Suppressor macrophage treated with lipopolysaccharide for 1 hour (primary cell): ENCODE measurements around the gene RFFL.
A peak's percentile ranks its signal among the peaks of the same experiment; 100 is the strongest.
"Not testable (repeated sequence)": the region's sequence is repeated elsewhere in the genome, so short reads cannot be mapped to it uniquely, and the experiment has no call there.

Experiments
- DNase-seq, 3 donors: peaks; one replicate each; pipeline ENCODE4 v3.0.0-alpha.2; 2020 to 2022

RFFL gene

DNA sequence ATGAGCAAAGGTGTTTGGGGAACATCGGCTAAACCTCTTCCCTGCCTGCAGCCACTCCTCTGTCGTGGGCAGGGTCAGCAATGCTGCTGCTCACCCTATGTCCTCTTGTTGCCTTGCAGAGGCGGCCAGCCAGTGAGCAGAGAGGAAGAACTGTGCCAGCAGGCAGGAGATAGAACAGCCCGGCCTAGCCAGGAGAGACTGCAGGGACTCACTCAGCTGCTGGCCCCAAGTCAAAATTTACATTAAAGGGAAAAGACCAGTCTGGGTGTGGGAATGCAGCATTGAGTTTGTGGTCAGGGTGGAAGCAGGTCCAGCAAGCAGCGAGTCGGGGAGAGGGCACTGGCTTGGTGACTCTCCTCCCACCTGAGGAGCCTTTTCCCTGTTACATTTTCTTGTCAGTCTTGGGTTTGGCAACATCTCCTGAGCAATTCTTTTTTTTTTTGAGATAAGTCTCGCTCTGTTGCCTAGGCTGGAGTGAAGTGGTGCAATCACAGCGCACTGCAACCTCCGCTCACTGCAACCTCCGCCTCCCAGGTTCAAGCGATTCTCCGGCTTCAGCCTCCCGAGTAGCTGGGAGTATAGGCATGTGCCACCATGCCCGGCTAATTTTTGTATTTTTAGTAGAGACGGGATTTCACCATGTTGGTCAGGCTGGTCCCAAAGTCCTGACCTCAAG lies 60.5 kb downstream of the RFFL start:
- no peak for DNase-seq

DNA sequence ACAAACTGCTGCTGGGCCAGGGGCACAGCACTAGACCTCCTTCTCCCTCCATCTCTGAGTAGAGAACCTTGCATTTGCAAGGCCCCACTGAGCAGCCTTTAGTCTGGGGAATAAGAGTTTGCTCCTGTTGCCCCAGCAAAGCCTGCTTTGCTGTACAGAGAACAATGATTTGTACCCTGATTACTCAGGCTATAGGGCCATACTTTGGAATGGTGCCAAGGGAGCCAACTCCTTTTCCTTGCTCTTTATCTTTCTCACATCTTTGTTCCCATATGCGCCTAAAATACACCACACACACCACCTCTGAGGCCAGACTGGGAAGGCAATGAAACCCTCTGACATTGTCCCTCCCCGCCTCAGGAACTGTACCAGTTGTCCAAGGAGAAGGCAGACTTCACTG lies 62.0 kb downstream of the RFFL start:
- no peak for DNase-seq

DNA sequence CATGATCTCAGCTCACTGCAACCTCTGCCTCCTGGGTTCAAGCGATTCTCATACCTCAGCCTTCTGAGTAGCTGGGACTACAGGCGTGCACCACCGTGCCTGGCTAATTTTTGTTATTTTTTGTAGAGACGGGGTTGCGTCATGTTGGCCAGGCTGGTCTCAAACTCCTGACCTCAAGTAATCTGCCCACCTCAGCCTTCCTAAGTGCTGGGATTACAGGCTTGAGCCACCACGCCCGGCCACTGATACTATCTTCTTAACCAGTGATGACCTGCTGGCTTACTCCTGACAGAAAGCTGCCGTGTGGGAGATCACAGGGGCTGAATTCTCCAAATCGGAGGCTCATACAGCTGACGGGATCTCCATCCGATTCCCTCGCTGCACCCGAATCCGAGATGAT lies 62.5 kb downstream of the RFFL start:
- not testable (repeated sequence) for DNase-seq

DNA sequence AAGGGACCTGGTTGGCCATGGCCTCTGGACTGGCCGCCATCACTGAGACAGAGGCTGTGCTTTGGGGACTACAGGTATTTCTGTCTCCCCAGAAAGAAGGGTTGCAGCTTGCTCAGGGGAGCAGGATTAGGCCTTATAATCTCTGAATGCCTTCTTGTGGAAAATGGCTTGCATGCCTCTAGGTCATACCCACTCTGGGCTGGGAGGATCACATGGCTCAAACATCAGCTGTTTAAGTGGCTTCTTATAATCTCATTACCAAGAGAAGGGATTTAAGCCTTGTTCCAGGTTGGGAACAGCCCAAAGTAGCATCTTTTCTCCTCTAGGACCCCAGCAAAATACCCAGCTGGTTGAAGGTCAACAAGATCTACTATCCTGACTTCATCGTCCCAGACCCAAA lies 64.1 kb downstream of the RFFL start:
- no peak for DNase-seq

DNA sequence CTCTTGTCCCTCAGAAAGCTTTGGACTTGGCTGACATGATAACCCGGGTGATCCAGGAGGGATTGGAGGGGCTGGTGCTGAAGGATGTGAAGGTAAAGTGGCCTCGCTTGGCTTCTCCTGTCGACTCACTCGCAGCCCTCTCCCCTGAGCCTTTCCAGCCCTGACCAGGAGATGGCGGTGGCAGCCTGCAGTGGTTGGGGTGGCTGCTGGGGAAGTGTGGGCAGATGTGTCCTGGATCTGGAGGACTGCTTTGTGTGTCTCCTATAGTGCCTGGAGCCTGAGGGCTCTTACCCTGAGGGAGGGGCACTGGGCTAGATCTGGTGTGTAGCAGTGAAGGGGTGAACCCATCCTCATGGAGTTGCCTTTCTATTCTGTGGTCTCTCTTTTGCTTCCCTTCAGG lies 65.3 kb downstream of the RFFL start:
- DNase-seq = peak; percentile 76 to 89 (median 86)

DNA sequence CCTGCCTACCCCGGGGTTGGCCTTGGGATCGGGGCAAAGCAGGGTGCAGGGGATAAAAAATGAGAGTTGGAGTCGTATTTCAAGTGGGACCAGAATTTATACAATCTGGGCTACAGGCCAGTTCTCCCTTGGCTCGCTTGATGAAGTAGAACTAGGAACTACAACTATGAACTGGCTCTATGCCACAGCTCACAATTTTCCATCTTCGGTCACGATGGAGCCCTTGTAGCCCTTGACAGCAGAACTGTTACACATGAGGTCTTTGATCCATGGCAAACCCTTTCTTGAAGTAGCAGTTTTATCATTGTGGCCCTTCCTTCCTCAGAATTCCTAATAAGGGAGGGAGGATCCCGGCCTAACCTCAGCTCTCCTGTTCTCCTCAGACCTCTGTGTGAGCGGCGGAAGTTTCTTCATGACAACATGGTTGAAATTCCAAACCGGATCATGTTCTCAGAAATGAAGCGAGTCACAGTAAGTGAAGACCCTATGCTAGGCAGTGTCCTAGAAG lies 66.1 kb downstream of the RFFL start:
- no peak for DNase-seq

DNA sequence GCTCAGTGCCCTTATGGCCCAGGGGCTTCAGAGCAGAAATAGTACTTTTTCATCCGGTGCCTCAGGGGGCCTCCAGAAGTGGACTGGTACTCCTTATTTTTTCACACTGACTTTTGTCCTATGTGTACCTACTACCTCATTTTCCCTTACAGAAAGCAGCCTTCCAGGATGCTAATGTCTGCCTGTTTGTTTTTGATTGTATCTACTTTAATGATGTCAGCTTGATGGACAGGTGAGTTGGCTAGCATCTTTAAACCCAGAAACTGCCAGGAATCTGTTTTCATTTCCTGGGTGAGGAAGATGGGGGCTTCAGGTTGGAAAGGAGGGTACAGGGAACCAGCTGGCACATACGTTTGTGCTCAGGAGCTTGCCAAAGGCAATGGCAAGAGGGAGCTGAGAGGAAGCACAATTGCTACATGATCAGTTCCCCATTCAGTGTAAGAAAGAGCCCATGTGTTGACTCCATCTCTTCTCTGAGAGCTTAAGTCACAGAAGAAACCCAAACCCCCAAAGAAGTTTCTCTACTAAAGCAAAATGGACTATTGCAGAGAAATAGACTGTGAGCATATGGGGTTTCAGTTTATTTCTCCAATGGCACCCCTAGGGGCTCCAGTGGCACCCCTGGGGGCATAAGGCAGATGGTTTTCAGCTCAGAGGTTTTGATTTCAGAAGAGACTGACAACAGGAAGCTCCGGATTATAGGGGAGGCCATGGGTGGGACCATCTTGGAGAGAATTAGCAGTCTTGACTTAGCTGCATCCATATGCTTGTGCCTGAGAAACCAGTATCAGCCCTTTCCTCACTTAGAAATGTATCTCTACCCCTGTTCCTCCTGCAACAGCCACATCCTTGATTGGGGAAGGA lies 66.9 kb downstream of the RFFL start:
- peak in 1 of 3 donors; percentile 22 for DNase-seq

DNA sequence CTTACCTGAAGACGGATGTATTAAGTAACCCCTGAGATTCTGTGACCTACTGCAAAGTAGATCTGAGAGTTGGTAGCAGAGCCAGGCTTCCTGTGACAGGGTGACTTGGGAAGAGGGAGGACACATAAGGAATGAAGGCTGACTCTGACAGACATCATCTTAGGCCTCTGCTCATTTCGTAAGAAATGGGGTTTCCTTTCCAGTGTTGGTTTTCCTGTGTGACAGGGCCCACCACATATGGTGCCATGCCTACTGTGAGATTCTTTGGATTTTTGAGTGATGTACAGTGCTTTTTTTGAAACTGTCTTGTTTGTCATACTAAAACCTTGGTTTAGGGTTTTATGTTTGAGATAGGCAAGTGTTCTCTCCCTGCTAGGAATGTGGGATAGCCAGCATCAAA lies 70.5 kb downstream of the RFFL start:
- peak in 1 of 3 donors; percentile 25 for DNase-seq

DNA sequence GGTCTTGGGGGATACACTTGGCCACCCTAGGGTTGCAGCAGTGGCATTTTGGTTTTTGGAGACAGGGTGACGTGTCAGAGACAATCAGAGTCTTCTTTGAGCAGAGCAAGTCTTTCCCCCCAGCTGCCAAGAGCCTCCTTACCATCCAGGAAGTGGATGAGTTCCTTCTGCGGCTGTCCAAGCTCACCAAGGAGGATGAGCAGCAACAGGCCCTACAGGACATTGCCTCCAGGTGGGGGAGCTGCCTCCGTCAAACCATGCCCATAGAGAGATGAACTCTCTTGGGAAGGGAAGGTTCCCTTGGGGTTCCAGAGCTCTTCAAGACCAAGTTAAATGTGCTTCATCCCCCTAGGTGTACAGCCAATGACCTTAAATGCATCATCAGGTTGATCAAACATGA lies 71.9 kb downstream of the RFFL start:
- DNase-seq = no peak

DNA sequence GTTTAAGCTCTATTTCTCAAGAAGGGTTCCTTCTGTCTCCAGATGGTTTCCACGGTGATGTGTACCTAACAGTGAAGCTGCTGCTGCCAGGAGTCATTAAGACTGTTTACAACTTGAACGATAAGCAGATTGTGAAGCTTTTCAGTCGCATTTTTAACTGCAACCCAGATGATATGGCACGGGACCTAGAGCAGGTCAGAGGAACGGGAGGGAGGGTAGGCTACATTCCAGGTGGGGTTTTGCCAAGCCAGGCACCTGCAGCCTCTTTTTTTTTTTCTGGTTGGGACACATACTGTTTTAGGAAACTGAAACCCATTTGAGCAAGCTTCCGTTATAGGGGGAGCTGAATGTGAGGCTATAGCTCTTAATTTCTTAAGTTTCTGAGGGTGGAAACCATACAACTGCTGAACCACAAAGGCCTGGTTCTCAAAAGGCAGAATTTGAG lies 72.6 kb downstream of the RFFL start:
- DNase-seq = peak; percentile 34 to 48 (median 43)

DNA sequence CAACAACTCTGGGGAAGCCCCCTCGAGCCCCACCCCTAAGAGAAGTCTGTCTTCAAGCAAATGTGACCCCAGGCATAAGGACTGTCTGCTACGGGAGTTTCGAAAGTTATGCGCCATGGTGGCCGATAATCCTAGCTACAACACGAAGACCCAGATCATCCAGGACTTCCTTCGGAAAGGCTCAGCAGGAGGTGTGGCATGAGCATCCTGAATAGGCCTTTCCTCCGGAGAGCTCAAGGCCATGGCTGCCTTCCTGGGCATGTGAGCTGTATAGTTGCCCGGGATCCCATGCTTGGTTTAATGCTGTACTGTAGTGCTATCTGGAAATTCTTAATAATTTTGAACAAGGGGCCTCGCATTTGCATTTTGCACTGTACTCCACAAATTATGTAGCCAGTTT lies 74.0 kb downstream of the RFFL start:
- no peak for DNase-seq

DNA sequence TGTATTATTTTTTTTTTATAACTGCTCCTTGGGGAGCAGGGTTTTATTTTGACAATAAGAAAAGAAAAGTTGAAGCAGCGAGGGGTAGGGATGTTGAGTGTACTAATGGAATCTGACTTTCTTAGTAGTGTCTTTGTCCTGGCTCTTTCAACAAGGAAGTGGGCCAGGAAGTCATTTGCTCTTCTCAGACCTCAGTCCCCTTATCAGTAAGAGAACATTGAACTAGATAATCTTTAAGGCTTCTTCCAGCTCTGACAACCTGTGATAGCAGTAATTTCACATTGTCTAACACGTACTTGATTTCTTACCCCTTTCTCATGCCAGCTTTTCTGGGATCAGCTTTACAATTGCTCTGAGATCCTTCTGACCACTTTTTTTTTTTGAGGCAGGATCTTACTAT lies 74.9 kb downstream of the RFFL start:
- DNase-seq = no peak

DNA sequence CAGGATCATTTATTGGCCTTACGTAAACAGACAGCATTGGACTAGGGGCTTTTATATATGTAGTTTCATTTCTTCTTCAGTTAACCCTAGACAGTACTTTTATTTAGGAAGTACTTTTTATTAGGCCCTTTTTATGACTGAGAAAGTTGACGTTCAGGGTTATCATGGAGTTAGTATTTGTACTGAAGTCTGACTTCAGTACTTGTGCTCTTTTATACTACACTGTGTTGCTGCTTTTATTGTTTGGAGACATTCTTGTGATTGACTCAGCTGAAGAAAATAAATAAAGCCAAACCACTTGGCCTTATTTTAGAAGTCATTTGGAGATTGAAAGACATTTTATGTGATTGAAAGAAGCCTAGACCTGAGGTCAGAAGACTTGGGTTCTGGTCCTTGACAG lies 76.3 kb downstream of the RFFL start:
- DNase-seq = no peak

DNA sequence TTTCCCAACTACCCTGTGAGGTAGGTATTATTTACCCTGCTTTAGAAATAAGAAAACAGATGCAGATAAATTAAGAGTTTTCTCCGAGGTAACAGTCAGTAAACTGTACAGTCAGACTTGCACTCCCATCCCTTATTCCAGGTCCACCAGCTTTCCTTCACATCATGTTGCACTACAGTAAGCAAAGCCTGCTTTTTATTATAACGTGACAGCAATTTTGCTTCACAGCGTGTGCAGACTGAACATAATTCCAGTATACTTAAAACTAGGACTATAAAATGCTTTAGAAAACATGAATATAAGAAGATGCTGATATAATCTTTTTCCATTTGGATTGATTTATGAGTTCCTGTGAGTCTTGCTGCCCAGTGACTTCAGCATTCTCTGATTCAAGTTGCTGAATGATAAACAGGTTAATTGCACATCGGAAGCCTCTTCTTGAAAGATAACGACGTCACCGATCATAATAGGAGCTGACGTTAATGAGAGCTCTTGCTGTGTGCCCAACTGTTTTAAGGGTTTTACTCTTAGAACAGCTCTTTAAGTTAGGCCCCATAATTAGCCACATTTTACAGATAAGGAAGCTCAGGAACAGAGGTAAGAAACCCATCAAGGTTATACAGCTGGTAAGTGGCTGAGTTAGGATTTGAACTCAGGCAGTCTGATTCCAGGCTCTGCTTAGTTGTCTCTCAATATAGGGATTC lies 81.8 kb downstream of the RFFL start:
- peak in 2 of 3 donors; percentile 26 to 42 for DNase-seq

DNA sequence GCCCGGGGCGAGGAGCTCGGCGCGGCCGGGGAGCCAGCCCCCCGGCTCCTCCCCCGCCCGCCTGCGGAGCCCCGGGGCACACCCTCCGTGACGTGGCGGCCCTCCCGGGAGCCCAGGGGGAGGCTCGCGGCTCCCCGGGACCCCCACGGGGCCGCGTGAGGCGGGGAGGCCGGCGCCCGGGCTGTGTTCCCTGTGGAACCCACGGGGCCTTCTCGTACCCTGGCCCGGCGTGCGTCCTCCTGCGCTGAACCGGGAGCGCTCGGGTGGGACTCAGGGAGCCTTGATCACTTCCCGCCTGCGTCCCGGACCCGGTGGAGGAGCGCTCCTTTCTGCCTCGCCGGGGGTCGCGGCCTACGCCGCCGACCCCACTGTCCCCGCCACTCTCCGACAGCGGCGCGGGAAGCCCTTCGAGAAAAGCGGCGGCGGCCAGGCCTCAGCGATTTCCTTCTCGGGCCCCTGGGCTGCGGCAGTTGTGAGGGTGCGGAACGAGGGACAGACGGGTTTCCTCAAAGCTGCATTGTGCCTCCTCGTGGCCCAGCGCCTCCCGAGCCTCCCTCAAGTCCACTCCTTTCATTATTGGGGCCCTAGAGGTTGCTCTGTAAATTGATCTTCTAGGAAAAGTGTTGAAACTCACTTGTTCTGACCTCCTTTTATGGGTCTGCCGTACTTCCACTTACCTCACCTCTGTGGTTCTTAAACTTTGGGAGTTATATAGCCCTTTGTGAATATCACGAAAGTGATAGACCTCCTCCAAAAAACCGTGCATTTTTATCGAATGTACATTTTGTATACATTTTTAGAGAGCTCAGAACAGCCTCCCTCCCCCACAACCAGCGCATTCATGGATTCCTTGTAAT lies 82.6 kb downstream of the RFFL start:
- DNase-seq = peak; percentile 88 to 93 (median 89)

DNA sequence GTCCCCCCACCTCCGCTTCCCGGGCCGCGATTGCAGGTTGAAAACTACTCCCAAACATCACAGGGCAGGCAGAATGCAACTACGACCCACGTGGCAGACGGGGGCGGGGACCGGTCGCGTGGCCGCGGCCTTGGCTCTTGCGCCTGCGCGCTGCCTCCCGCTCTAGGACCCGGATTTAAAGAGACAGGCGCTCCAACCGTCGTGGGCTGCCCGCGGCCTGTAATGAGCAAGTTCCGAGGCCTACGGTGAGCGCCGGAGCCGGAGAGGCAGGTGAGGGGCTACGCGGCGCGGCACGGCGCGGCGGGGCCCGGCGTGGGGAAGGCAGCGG lies 83.2 kb downstream of the RFFL start, which contains the start of gene LIG3:
LIG3 (plus strand) TSS at position 160 of the 328 bp plus-strand sequence. CDS start 2,494 bp downstream, outside the sequence.
- DNase-seq = peak; percentile 94 to 98 (median 98)

DNA sequence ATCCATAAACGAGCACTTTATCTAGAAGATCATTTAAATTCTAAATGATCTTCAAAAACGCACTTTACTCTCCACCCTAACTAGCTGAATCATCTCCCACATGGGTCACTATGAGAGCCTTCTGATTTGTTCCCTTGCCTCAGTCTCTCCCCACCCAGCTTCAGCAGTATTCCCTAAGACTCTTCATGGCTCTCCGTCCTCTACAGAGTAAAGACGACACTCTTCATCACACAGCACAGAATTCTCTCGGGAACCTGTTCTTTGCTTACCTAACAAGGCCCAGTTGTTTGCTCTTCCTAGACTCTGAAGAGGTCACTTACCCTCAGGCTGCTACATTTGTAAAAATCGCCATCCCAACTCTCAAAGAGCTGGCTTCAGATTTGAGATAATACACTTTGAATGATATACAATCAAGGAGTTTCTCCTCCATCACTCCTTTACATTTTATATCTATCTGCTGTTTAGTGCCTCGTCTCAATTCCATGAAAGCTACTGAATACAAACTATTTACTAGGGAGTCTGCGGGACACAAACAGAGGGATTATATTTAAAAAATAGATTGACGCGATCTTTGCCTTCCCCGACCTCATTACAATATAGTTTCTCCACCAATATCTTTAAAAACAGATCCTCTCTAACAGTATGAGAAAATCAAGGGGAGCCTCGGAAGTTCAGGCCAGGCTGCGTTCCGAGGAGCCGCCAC lies 83.7 kb downstream of the RFFL start:
- no peak for DNase-seq

DNA sequence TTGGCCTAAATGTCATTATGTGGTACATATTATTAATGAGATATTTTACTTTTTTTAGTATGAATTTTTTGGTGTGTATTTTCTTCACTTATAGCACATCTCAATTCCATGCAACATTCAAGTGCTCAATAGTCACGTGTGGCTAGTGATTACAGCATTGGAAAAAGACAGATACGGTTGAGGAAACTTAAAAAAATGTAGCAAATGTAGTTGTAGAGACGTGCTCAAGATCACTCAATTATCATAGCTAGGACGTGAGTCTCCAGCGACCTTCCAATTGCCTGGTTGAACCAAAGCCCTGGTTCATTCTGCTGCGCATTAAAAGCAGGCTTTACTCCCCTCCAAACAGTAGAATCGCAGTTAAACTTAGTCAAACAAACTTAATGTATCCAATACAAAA lies 84.4 kb downstream of the RFFL start:
- no peak for DNase-seq

DNA sequence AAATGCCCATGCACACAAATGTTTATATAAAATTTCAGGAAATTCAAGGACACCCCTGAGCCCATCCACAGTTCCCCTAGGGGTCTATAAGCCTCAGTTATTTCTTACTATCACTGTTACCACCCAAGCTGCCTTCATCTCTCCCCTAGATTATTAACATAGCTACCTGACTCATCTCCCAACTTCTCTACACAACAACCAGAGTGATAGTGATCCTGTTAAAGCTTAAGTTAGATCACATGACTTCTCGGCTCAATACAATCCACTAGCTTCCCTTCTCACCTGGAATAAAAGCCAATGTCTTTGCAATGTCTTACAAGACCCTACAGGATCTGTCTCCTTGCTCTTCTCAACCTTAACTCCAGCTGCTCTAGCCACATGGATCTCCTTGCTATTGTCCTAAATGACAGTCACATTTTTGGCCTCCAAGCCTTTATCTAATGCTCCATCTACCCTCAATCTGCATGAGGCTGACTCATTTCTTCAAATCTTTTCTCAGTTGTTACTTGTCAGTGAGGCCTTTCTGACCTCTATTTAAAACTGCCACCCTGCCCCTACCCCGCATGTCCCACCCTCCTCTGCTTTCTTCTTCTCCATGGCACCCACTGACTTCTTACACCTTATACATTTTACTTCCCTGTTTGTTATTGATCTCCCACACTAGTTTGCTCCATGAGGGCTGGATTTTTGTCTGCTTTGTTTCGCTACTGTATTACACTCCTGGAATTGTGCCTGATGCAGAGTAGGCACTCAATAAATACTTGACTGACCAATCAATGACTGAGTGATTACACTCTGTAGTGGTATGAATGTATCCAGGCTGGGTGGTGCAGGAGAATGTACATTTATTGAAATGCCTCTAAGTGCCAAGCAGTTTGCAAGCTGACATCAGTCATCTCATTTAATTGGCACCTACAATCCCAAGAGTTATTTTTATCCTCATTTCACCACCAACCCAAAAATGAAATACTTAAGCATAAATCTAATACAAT lies 88.4 kb downstream of the RFFL start:
- no peak for DNase-seq

DNA sequence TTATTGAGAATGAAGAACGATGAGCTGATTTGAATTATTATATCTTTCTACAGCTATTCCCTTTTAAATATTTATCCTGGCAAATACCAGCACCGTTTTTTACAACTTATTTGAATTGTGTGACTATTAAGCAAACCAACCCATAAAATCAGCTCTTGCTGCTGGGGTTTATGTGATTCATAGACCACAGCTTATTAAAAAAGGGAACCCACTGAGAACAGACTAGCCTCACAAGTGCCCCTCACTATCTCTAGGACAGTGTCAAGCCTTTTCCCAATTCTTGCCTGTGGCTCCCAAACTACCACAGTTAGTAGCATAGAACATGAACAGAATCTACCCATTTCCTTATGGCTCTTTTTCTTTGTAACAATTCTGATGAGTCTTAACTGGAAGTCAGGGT lies 89.3 kb downstream of the RFFL start:
- DNase-seq = no peak
